ENCODE data around the gene TPP1. TPM values are rescaled to one million over a fixed set of nuclear protein-coding genes. Genes with fewer than 3 reads are reported as not detected.

TPP1 gene
- total RNA-seq, 1 donor from 2014 or later, result 38.7 TPM

DNA sequence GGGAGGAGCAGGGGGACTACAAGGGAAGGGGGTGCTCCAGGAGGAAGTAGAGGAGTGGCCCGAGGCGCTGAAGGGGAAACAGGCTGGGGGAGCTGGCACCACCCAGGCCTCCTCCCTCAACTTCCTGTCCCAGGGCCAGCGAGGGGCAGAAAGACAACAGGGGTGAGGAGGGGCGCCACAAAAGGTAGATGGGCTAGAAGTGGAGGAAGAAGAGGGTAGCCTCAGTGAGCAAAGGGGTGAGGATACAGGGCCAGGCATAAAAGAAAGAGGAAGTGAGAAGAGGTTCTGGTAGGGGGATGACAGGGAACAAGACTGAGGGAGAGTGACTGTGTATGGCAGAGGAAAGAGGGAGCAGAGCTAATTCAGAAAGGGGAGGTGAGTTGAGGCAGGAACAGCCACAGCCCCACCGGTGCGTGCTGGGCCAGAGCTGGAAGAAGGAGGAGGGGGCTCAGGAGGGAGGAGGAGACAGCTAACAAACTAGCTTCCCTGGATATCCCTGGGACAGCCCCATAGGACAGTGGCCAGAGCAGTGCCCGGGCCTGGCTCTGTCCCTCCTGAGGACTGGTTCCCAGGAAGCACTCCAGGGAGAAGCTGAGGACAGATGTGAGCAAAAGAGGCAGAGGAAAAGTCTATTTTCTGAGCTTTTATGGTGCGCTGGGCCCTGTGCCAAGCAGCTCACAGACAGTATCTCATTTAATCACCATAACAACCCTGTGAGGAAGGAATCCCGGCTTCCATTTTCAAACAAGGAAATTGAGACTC, 27.9 kb upstream of the TPP1 start:
- peak; percentile 25 for ATAC-seq

DNA sequence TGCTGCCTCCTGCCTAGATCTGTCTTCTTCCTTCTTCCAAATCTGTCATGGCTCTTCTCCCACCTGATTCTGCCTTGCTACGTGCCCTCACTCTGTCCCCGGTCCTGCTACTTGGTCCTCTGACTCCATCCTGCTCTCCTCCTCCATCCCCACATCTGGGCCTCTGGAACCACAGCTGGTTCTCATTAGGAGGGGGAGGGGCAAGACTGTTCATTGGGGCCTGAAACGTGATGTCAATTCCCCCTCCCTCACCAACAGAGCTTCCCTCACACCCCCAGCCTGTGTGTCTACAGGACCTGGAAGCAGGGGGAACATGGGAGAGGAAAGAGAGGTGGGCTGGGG, 27.3 kb upstream of the TPP1 start:
- ATAC-seq, result peak; percentile 28

DNA sequence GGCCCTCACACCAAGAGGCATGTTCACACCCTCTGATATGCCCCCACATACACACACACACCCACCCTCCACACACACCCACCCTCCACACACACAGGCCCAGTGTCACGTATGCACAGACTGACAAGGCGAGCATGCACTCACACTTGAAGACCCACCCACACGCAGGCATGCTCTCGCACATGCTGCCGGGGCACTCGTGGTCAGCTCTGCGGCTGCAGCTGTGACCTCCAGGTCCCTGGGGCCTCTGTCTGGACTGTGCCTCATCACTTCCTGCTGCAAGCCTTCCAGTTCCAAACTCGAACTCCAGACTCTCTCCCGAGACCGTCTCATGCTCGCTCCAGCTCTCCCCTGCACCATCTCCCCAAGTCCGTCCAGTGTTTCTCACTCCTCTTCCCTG, 26.8 kb upstream of the TPP1 start:
- ATAC-seq, result peak; percentile 22

DNA sequence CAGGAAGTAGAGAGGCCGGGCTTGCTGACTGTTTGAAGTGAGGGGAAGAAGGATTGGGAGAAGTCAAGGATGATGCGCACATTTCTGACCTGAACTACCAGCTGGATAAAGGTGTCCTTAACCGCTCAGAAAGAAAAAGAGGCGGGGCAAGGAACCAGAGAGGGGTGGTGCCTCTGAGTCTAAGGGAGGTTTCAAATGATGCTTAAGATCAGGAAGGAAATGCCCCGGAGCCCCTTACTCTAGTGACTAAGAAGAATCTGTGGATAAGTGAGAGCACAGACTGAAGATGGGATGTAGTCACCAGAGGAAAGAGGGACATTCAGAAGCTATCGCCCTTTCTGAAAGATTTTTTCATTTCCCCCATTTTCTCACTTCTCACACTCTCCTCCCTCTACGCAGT, 23.7 kb upstream of the TPP1 start:
- ATAC-seq, result no peak

DNA sequence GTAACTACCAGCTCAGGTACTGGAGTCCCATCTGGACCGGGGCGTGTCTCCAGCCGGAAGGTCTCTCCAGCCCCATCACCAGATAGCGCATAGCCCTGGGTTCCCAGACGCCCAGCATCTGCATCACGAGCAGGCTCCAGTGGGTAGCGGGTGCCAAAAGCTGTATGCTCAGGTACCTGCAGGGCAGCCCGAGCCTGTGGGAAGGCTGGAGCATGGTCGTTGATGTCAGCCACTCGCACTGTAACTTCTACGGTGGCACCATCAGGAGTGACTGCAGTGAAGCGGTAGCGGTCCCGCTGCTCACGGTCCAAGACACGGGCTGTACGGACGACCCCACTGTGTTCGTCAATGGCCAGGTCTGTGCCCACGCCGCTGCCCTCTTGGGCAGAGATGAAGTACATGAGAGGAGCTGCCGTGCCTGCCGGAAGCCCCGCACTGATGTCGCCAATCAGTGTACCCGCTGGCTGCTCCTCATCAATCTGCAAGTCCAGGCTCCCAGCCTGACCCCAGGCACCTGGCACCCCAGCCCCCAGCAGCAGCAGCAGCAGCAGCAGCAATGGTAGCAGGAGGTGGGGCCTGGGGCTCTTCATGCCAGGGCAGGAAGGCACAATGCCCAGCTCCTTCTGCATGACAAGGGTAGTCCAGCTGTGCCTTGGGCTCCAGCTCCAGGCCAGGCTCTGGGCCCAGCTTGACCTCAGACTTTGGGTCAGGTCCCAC, 21.9 kb upstream of the TPP1 start:
- ATAC-seq, result no peak

DNA sequence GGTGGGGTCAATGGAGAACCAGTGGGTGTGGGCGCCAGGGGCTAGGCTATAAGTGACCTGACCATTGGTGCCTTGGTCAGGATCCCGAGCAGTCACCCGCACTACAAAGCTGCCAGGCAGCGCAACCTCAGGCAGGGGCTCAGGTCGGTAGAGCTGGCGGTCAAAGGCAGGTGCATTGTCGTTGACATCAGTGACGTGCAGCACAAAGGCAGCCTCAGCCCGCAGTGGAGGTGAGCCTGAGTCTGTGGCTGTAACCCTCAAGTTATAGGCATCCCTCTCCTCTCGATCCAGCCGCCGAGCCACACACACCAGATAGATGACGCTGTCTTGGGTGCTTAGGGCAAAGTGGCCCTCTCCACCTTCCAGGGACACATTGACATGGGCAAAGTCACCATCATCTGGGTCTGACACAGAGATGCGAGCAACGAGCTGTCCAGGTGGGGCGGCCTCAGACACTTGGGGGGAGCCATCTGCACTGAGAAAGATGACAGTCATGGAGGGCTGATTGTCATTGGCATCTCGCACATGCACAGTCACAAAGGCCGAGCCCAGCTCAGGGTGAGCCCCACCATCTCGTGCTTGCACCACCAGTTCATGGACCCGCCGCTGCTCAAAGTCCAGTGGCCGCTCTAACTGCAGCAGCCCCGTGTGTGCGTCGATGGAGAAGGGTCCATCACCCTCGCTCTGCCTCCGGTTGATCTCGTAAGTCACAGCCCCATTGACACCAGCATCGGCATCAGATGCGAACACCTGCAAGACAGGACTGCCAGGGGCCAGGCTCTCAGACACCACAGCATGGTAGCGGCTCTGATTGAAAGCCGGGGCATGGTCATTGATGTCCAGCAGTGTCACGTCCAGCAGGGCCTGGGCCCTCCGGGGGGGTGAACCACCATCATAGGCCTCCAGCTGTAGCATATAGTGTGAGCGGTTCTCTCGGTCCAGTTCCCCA, 21.1 kb upstream of the TPP1 start:
- ATAC-seq, result no peak

DNA sequence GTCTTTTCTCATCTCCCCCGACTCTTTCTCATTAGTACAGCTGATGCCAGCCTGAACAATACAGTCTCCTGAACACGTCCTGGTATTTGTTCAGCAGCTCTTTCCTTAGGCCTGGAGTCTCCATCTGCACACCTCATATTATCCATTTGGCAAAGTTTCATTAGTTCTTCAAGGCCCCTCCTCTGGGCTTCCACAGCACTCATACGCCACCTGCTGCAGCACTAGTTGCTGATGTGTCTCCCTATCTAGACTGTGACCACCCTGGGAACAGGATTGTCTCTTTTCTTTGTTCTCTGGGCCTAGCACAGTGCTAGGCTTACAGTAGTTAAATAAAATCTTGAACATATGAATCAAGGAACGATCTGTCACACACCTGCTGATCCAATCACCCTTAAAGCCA, 19.2 kb upstream of the TPP1 start:
- no peak for ATAC-seq

DNA sequence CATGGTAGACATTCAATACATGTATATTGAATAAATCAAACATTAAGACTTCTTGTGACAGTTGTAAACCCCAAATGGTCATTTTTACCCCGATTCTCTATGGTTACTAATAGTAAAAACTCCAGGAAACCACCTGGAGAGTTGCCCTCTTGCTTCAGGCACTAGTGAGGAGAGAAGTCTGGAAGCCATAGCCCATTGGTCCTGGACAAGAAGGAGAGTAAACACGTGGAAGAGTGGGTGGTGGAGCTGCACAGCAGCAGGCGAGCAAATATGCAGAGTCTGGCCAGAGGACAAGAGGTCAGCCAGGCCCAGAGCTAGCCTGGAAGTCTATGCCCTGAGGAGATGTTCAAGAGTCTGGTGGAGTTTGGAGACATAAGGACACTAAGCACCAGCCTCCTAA, 18.6 kb upstream of the TPP1 start:
- ATAC-seq, result no peak

DNA sequence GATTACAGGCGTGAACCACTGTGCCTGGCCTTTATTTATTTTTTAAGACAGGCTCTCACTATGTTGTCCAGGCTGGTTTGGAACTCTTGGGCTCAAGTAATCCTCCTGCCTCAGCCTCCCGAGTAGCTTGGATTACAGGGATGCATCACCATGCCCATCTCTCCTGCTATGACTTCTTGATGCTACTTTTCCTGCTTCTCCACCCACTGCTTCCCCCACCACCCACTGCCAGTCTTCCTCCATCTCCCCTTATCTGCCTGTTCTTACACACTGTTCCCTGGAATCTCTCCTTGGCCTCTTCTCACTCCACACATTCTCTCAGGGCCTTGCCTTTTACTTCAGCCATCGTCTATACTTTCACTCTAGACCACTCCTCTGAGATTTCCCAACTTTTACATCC, 17.3 kb upstream of the TPP1 start:
- no peak for ATAC-seq

DNA sequence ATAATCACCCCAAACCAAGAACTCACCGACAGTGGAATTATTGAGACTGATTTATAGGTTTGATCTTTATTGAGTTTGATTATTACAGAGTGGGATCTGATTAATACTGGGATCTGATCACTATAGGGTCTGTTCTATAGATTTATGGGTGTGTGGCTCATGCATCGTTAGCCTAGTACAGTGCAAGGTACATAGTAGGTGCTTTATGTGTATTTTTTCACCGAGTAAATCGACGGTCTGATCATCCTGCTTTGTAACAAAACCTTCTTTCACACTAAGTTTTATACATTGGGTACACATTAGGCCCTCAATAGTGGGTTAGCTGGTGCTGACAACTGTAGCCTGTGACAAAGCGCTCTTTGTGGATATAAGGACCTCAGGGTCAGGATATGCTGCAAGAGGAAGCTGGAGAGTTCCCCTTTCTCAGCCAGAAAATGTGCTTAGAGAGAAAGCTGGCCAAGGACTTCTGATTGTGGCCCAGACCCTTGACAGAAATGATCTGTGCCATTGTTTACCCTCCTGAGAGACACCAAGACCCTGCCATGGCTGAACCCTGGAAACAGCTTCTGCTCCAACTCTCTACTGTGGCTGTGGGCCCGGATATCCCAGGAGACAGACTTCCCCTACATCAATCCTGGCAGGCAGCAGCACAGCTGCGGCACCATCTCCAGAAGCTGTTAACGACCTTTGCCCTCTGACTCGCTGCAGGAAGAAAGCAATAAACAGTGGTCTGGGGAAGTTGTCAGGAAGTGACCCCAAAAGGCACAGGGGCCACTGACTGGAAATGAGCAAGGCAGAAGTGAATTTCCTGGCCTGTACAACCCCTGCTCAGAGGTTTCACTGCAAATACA, 16.1 kb upstream of the TPP1 start:
- peak; percentile 46 for ATAC-seq

DNA sequence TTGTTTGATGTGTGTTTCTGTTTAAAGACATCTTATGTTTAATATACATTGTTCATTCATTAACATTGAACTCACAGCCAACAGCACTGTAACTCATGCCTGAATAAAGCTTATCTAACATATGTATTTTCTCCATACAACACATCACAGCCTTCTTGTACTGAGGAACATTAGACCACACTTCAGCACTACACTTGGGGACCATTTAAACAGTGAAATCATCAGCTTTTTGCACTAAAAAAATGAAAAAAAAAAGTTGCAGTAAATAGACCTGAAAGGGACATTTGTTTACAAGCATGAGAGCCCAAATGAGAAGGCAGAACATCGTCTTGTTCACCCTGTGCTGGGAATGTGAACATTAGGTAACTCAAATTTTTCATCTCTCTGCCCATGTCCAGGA, 15.3 kb upstream of the TPP1 start:
- ATAC-seq, result no peak

DNA sequence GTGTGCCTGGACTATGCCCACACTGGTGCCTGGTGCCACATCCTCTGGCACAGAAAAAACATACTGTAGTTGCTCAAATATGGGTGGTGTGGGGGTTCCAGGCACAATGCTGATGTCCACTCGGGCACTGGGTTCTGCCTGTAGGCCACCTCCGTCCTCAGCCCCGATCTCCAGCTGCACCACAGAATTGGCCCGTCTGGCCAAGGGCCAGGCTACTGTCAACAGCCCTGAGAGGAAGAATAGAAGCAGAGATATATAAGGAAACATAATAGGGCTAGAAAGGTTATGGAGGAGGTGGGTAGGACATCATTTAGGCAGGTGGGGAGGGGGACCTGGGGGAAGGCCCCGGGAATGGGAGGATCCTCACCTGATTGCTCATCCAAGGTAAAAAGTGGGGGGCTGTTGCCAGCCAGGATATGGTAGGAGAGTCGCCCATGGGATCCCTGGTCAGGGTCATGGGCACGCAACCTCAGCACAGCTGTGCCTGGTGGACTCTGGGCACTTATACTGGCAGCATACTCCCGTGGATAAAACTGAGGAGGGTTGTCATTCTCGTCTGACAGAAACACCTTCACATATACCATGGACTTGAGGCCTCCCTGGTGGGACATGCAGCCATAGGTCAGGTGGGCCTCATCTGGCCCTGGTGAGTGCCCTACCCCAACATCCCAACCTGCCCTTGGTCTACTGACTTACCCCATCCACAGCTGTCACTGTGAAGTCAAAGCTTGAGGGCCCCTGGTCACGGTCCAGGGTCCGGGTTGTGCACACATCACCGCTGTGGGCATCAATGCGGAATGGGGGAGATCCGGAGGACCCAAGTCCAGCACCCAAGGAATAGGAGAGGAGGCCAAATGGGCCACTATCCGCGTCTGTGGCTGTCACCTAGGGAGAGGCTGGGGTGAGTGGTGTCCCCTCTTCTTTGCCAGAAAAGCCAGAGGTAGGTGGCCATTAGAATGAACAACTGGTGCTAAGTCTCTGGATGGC, 14.5 kb upstream of the TPP1 start:
- no peak for ATAC-seq

DNA sequence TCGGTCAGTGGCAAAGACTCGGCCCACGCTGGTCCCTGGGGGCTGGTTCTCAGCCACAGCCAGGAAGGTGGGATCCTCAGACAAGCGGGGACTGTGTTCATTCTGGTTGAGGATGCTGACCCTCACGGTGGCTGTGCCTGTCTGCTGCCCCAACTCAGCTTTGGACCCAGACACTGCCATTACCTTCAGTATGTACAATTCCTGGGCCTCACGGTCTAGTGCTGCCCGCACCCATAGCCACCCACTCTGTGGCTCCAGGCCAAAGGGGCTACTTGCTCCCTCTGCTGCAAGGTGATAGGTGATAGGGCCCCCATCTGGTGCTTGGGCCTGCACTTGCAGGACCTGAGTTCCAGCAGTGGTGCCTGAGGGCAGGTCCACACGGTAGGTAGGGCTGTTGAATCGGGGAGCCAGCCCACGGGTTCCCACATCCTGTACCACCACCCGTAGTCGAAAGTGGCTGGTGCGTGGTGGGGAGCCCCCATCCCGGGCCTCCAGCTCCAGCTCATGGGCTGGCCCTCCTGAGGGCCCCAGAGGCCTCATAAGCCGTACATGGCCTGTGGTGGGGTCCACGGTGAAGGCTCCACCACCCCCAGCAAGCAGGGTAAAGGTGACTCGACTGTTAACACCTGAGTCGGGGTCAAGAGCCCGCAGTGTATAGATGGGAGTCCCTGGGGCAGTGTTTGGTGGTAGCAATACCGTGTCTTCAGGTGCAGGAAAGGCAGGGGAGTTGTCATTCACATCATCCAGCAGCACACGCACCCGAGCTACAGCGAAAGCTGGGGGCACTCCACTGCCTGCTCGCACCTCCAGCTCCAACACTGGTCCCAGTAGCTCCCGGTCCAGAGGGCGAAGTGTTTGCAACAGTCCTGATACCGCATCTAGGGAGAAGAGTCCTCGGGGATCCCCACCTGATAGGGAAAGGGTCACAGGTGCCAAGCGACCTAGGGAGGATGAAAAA, 13.2 kb upstream of the TPP1 start:
- ATAC-seq, result no peak

DNA sequence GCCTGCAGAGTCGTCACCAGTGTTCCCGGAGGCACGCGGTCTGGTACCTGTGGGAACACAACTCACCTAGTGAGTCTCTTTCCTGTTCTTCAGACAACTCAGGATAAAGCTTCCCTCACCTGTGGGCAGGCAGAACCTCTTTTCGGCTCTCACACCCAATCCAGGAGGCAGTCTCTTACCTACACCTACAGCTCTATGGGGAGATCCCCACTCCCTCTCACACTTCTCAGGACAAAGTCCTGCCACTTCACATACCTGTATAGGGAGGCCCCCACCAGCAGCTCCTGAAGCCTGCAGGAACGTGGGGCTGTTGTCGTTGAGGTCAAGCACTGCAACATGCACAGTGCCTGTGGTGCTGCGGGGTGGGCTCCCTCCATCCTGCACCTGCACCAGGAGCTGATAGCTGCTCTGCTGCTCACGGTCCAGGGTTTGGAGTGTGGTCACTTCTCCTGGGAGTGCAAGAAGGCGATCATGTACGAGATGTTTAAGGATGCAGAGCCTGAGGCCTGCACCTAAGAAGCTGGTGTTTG, 12.2 kb upstream of the TPP1 start:
- no peak for ATAC-seq

DNA sequence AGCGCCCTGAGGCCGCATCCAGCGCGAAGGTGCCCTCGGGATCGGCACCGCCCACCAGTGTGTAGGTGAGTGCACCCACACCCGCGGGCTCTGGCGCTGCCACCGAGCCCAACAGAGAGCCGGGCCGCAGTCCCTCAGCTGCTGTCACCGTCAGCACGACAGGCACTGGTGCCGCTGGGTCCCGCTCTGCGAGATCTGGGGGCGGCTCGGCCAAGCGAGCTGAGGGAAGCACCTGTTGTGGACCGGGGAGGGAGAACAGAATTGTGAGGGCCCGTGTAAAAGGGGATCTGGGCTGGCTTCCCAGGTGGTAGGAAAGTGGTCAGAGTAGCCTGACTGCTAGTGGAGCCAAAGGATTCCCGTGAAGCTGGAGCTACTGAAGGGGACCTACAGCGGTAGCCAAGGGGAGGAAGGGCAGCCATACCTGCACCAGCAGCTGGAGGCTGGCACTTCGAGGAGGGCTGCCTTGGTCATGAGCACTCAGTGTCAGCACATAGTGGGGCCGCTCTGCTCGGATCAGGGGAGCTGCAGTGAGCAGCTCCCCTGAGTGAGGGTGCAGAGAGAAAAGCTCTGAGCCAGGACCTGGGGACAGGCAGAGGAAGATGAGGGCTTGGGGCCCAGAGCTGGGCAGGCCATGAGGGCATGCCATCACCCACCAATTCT, 11.5 kb upstream of the TPP1 start:
- no peak for ATAC-seq

DNA sequence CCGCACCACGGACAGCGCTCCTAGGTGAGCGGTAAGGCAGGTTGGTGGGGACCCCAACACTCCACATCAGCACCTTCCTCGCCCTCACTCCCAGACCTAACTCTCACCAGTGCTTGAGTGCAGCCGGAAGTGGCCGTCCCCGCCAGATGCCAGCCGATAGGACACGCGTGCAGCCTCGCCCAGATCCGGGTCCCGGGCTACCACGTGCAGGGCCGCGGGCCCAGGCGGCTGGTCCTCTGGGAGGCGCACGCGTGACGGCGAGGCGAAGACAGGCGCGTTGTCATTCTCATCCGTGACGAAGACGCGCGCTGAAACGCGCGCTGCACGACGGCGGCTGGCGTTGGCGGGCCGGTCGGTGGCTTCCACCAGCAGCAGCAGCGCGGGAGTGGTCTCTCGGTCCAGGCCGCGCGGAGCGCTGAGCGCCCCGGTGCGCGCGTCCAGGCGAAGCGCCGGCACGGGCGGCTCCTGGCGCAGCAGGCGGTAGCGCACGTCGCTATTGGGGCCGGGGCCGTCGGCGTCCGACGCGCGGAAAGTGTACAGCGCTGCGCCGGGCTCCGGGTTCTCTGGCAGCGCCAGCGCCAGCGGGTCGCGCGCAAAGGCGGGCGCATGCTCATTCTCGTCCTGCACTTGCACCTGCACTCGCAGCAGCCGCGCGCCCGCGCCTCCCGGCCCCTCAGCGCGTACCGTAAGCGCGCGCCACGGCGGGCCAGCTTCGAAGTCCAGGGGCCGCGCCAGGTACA, 10.8 kb upstream of the TPP1 start:
- no peak for ATAC-seq

DNA sequence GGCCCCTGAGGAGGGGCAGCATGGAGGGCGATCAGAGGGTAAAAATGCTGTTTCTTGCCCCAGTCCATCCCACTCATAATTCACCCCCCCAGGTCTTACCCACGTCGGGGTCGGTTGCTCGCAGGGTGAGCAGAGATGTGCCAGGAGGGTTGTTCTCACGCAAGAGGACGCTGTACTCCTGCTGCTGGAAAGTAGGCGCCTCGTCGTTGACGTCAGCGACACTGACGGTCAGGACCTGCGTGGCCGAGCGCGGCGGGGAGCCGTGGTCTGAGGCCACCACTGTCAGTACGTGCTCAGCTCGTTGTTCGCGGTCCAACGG, 10.3 kb upstream of the TPP1 start:
- no peak for ATAC-seq

DNA sequence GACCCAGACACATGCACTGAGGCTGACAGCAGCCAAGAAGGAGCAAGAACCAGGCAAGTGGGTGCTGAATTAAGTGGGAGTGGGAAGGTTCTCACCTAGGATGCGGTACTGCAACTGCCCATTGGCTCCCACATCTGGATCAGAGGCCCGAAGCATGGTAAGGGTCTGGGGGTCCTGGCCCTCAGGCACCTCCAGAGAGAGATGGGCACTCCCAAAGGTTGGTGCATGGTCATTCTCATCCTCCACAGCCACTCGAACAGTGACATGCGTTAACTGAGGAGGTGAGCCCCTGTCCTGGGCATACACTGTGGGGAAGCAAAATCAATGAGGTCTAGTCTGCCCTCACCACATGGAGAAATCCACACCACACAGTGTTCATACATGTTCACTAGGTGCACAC, 9.3 kb upstream of the TPP1 start:
- no peak for ATAC-seq
